ENCODE results near the gene BTC. TPM values are rescaled to one million over a fixed set of nuclear protein-coding genes. Genes with fewer than 3 reads are reported as not detected.

Gene BTC
- total RNA-seq, 2 donors from 2014 or later = 3.4 to 6.1 TPM

DNA sequence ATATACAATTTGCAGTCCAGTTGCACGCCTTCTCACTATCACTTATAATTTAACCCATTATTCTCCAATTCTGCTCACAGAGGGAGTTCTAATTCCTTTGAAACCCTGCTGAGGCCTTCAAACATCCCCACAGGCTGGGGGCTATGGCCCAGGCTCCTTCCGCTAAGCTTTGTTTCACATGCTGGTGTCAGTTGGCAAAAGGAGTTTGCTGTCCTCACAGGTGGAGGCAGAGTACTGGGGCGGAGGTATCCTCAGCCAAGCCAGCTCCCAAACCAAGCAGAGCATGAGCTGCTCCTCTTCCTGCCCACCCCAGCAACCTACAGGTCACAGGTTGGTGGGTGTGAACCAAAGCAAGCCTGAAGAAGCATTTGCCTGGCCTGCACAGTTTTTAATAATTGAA, 21.5 kb downstream of the BTC start:
- H3K27me3 ChIP-seq = no peaks in the 10 kb centered on the region
- intact Hi-C loops (cut with DNase I) = no loop called here
- H3K4me1 ChIP-seq = no peaks in the 10 kb centered on the region
- H3K9ac ChIP-seq (ENCODE audit: low read depth in 2 of 2, low read length in 2 of 2) = no peak overlapping the region
- TF ChIP-seq, protein P1, sequence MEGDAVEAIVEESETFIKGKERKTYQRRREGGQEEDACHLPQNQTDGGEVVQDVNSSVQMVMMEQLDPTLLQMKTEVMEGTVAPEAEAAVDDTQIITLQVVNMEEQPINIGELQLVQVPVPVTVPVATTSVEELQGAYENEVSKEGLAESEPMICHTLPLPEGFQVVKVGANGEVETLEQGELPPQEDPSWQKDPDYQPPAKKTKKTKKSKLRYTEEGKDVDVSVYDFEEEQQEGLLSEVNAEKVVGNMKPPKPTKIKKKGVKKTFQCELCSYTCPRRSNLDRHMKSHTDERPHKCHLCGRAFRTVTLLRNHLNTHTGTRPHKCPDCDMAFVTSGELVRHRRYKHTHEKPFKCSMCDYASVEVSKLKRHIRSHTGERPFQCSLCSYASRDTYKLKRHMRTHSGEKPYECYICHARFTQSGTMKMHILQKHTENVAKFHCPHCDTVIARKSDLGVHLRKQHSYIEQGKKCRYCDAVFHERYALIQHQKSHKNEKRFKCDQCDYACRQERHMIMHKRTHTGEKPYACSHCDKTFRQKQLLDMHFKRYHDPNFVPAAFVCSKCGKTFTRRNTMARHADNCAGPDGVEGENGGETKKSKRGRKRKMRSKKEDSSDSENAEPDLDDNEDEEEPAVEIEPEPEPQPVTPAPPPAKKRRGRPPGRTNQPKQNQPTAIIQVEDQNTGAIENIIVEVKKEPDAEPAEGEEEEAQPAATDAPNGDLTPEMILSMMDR (IDR thresholded peaks at IDR 0.05) = no peak
- no peak overlapping the region for H3K27ac ChIP-seq
- no peak overlapping the region for H3K4me3 ChIP-seq
- H3K9me3 ChIP-seq = no peaks in the 10 kb centered on the region
- no peaks in the 10 kb centered on the region for H3K36me3 ChIP-seq
- no peak for DNase-seq

DNA sequence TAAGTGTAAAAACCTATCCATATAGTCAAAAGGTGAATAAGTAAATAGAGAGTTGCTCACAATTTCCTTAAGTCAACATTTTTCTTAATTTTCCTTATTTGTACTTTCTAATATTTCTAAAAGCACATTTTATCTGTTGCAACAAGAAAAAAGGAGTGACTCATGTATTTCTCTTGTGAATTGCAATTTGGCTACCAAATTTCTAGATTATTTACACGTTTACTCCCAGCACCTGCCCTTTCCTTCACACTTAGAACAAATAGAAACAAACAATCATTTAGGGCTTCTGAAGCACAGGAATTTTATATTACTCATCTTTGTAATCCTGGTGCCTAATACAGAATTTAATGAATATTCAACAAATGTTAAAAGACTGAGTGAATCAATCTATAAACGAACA, 22.2 kb downstream of the BTC start:
- intact Hi-C loops (cut with DNase I) = no loop called here
- H3K4me1 ChIP-seq = no peaks in the 10 kb centered on the region
- TF ChIP-seq, protein P1 (IDR thresholded peaks at IDR 0.05) = no peak
- H3K27ac ChIP-seq = no peak overlapping the region
- no peak for DNase-seq
- no peaks in the 10 kb centered on the region for H3K36me3 ChIP-seq
- H3K9ac ChIP-seq (ENCODE audit: low read depth in 2 of 2, low read length in 2 of 2) = no peak overlapping the region
- no peaks in the 10 kb centered on the region for H3K9me3 ChIP-seq
- H3K27me3 ChIP-seq = no peaks in the 10 kb centered on the region
- H3K4me3 ChIP-seq = no peak overlapping the region

DNA sequence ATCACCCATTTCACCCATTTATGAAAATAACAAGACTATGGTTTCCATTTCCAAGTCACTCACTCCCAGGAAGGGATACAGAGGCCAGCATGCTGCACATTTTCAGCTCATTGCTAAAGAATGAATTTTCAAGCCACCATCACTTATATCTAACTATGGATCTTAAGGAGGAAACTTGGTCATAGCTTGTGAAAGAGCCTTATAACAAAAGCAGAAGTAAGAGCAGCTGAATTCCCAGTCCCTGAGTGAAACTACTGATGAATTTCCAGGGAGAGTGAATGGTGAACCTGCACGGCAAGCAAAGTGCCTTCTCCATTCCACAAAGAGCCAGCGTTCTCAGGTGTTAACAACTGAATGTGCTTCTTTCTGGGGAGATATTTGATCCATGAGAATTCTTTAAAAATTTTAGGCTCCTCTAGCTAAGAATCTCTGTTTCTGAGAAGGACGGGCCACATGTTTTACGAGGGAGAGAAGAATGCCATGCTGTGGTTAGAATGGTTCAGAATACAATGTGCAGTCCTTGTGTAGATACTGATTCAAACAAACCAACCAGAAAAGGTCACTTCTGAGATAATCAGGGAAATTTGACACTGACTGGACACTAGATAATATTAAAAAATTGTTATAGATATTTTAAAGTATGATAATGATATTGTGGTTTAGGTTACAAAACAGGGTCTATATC, 24.0 kb downstream of the BTC start:
- H3K27ac ChIP-seq = no peak overlapping the region
- DNase-seq = no peak
- H3K4me1 ChIP-seq = no peaks in the 10 kb centered on the region
- no peak overlapping the region for H3K9ac ChIP-seq (ENCODE audit: low read depth in 2 of 2, low read length in 2 of 2)
- TF ChIP-seq, protein P1 (IDR thresholded peaks at IDR 0.05) = no peak
- H3K9me3 ChIP-seq = no peaks in the 10 kb centered on the region
- no peaks in the 10 kb centered on the region for H3K27me3 ChIP-seq
- no peaks in the 10 kb centered on the region for H3K36me3 ChIP-seq
- H3K4me3 ChIP-seq = no peak overlapping the region
- intact Hi-C loops (cut with DNase I) = no loop called here

DNA sequence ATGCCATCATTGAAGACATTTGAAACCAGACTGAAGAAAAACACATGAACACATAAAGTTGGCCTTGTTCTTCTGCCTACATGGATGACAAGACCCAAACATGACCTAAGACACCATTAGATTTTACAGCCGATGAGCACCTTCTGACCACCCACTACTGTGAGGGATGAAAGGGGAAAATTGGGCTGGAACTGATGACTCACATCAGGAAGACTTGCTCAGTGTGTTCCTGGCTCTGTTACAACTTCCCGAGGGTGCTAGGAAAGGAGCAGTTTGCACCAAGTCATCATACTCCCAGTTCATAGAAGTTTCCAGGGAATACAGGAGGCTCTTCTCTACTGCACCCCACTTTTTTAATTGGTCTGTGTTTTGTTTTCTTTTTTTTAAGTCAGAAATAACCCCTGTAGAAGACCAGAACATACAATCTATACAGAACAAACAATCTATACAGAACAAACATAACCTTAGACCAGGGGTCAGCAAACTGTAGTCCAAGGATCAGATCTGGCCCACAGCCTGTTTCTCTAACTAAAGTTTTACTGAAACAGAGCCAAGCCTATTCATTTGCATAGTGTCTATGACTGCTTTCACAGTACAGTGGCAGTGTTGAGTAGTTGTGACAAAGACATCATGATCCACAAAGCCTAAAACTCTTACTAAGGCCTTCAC, 25.3 kb downstream of the BTC start:
- no peak overlapping the region for H3K4me3 ChIP-seq
- no peaks in the 10 kb centered on the region for H3K36me3 ChIP-seq
- H3K9ac ChIP-seq (ENCODE audit: low read depth in 2 of 2, low read length in 2 of 2) = no peak overlapping the region
- no peak overlapping the region for H3K27ac ChIP-seq
- no peaks in the 10 kb centered on the region for H3K4me1 ChIP-seq
- H3K27me3 ChIP-seq = no peaks in the 10 kb centered on the region
- intact Hi-C loops (cut with DNase I) = no loop called here
- H3K9me3 ChIP-seq = no peaks in the 10 kb centered on the region
- TF ChIP-seq, protein P1 (IDR thresholded peaks at IDR 0.05) = no peak
- peak; percentile 35 for DNase-seq

DNA sequence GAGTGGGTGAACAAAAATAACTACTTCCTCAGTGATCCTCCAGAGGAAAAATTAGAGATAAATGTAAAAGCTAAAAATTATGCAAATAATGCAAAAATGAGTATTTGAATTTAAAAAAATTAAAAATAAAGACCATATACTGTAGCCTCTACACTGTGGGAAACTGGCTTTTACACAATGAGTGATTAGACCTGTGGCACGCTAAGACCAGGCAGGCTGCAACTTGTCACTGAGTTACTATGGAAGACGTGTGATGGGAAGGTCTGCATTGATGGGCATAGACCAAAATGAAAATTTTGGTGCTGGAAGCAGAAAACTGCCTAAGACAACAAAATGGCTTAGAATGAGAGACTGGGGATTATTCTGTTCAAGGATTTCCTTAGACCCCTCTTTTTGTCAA, 30.2 kb downstream of the BTC start:
- Histone ChIP-seq H3K4me3 (no peak overlapping the region), H3K4me1 (no peaks in the 10 kb centered on the region), H3K9ac (ENCODE audit: low read depth in 2 of 2, low read length in 2 of 2) (no peak overlapping the region), H3K27ac (no peak overlapping the region), H3K36me3 (no peaks in the 10 kb centered on the region), H3K9me3 (no peaks in the 10 kb centered on the region), H3K27me3 (no peaks in the 10 kb centered on the region)
- intact Hi-C loops (cut with DNase I) = no loop called here
- TF ChIP-seq, protein P1 (IDR thresholded peaks at IDR 0.05) = no peak
- no peak for DNase-seq

All from colonic mucosa (tissue), 4 donors.